Skin epidermis (tissue), 12 donors: ENCODE measurements around the gene WIZ.
"Not testable (repeated sequence)": the region's sequence is repeated elsewhere in the genome, so short reads cannot be mapped to it uniquely, and the experiment has no call there.

Experiments used
- H3K27ac ChIP-seq, 21 experiments: fragments of 200-600 bp; sonication (generic) in 11 of 21; one replicate each; pipeline ENCODE4 v1.5.0; 2020; ENCODE audit warnings: mild to moderate bottlenecking in 3 of 21, inconsistent platforms in 2 of 21, moderate library complexity in 2 of 21
- H3K4me3 ChIP-seq, 7 experiments: fragments of 200-600 bp; sonication (generic) in 2 of 7; one replicate each; pipeline ENCODE4 v1.5.0; 2020; ENCODE audit warnings: inconsistent platforms in 2 of 7, mild to moderate bottlenecking in 2 of 7, moderate library complexity in 1 of 7

The WIZ gene, protein sequence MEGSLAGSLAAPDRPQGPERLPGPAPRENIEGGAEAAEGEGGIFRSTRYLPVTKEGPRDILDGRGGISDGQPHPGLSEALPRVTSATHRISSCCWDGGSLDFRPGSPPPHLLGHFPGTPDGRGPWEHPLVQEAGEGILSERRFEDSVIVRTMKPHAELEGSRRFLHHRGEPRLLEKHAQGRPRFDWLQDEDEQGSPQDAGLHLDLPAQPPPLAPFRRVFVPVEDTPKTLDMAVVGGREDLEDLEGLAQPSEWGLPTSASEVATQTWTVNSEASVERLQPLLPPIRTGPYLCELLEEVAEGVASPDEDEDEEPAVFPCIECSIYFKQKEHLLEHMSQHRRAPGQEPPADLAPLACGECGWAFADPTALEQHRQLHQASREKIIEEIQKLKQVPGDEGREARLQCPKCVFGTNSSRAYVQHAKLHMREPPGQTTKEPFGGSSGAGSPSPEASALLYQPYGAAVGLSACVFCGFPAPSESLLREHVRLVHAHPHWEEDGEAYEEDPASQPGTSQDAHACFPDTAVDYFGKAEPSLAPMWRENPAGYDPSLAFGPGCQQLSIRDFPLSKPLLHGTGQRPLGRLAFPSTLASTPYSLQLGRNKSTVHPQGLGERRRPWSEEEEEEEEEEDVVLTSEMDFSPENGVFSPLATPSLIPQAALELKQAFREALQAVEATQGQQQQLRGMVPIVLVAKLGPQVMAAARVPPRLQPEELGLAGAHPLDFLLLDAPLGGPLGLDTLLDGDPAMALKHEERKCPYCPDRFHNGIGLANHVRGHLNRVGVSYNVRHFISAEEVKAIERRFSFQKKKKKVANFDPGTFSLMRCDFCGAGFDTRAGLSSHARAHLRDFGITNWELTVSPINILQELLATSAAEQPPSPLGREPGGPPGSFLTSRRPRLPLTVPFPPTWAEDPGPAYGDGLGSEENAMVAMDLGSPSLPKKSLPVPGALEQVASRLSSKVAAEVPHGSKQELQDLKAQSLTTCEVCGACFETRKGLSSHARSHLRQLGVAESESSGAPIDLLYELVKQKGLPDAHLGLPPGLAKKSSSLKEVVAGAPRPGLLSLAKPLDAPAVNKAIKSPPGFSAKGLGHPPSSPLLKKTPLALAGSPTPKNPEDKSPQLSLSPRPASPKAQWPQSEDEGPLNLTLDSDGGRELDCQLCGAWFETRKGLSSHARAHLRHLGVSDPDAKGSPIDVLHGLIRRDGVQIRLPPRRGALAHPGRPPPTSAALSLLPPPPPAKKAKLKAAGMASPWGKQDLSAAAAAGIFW (N-terminal part only)

DNA sequence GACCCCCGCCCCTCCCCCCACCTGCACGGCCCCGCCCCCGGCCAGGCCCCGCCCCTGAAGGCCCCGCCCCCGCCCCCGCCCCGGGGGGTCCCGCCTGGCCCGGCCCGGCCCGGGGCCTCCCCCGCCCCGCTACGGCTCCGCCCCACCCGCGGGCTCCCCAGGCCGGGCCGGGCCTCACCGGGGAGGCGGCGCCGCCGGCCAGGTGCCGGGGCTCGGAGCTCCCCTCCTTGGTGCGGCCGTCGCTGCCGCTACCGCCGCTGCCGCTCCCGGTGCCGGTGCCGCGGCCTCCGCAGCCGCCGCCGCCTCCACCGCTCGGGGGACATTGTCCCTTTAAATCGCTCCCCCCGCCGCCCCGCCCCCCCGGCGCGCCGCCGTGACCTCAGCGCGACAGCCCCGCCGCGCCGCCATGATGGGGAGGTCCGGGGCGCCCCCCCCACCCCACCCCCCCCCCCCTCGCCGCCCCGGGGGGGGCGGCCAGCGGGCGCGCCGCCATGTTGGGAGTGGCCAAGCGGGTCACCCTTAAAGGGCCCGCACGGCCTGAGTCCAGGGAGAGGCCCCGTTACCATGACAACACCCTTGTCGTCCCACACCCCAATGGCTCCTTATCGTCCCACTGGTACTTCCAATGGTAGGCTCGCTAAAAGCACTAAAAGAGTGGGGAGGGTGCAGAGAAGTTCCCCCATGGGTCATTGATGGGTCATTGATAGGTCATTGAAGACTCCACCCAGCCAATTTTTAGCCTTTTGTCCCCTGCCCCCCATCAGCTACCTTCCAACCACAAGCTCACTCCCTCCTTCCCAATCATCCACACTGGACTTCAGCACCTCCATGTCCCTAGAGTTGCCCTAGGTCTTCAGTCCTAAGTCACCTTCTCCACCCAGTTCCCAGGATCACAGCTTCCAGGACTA lies at the start of gene WIZ:
Gene WIZ (minus strand): TSS at position 337 of the 908 bp plus-strand sequence. CDS start 1,649 bp downstream, outside the sequence.
- H3K27ac ChIP-seq = peak within 1 kb of the TSS in 20 of 21 experiments; percentile 35 to 87 (median 72)
- H3K4me3 ChIP-seq = peak within 1 kb of the TSS; percentile 43 to 60 (median 50)

DNA sequence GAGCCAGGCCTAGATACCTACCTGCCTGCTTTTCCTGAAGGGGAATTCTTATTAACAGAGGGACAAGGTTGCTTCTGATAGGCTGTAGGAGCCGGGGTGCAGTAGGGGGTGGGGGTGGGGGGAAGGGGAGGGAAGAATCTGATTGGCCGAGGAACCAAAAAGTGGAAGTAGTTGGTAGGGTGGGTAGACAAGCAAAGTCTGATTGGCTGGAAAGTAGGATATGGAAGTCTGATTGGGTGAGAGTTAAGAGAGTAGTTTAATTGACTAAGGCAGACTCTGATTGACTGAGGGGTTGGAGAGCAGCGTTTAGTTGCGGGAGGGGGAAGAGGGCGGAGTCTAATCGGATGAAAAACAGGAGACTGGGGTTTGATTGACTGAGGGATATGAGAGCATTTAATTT lies 49.2 kb upstream of the WIZ start:
- H3K27ac ChIP-seq = no peak overlapping the region
- H3K4me3 ChIP-seq = no peak overlapping the region

DNA sequence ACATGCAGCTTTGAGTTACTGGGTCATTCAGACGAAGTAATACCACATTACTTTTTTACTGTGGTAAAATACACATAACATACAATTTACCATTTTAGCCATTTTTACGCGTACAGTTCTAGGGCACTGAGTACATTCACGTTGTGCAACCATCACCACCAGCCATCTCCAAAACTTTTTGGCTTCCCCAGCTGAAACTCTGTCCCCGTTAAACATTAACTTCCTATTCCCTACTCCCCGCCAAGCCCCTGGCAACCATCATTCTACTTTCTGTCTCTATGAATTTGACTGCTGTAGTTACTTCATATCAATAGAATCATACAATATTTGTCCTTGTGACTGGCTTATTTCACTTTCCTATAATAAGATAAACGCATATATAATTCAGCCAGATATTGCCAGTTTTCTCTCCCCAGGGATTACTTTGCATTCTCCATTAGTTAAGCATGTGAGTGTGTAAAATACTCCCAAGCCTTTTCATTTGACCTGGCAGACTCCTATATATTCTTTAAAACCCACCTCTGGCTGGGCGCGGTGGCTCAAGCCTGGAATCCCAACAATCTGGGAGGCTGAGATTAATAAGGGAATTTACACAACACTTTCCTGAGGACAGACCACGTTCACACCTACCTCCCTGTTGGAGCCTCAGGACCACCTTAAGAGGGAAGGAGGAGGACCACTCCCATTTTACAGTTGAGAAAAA lies 48.6 kb upstream of the WIZ start:
- Histone ChIP-seq H3K27ac (no peak overlapping the region), H3K4me3 (no peak overlapping the region)

DNA sequence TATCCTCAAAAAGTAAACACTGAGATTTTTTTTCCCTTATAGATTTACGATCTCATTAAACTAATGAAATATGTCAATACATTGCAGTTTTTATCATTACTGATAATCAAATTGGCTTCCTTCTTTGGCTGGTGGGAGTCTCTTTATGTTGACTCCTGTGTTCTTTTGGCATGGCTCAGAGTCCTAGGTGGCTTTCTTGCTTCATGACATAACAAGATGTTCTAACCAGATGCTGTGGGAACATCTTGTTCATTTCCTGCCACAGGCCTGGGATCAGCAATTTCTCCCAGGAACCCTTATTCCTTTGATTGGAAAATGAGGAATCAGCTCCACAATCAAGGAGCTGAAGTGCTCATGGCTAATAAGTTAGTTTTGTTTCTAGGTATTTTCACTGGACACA lies 45.4 kb upstream of the WIZ start:
- H3K4me3 ChIP-seq = no peak overlapping the region
- no peak overlapping the region for H3K27ac ChIP-seq

DNA sequence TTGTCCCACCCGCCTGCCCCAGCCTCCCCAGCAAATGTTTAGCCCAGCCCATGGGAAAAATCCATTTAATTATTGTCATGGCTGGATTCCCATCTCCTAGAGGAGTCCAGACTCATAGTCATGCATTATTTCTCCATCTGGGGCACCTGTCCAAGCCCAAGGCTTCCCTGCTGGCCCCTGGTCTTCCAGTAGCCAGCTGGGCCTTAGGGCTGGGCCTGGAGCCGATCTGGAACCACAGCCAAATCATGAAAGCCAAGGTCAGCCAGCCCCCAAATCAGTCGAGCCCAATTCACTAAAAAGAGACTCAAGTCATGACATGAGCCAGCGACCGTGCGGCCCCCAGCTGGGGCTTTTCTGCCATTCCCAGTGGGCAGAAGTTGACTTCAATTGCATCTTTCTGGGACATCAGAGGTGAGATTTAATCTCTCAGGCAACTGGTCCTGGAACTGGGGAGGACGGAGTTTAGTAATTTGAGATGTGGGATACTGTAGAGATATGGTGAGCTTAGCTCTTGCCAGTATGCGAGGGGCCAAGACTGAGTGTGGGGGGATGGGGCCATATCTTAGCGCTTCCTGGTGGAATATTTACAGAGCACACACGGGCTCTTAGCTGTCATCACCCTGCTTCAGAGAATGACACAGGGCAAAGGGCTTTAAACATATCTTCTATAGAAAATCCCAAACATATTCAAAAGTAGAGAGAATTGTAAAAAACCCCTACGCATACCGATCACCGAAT lies 38.9 kb upstream of the WIZ start:
- no peak overlapping the region for H3K27ac ChIP-seq
- H3K4me3 ChIP-seq = no peak overlapping the region

DNA sequence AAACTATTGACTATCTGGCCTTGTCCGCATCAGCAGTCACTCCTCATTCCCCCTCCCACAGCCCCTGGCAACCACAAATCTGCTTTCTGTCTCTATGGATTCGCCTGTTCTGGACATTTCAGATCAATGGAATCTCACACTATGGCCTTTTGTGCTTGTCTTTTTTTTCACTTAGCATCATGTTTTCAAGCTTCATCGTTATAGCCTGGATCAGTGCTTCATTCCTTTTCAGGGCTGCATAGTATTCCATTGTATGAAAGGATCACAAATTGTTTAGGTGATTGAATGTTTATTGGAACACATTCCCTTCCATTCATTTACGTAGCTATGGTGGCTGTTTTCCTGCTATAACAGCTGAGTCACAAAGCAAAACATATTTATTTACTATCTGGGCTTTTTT lies 37.3 kb upstream of the WIZ start:
- no peak overlapping the region for H3K27ac ChIP-seq
- no peak overlapping the region for H3K4me3 ChIP-seq

DNA sequence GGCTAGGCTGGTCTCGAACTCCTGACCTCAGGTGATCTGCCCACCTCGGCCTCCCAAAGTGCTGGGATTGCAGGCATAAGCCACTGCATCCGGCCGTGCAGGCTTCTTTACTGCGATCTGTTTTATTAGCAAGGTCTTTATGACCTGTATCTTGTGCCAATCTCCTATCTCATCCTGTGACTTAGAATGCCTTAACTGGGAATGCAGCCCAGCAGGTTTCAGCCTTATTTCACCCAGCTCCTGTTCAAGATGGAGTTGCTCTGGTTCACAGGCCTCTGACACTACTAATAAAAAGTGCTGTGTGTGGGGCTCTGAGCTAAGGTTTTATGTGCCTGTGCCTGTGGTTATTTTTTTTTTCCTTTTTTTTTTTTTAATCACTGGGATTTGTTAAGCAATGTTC lies 36.0 kb upstream of the WIZ start:
- not testable (repeated sequence) for H3K27ac ChIP-seq, H3K4me3 ChIP-seq

DNA sequence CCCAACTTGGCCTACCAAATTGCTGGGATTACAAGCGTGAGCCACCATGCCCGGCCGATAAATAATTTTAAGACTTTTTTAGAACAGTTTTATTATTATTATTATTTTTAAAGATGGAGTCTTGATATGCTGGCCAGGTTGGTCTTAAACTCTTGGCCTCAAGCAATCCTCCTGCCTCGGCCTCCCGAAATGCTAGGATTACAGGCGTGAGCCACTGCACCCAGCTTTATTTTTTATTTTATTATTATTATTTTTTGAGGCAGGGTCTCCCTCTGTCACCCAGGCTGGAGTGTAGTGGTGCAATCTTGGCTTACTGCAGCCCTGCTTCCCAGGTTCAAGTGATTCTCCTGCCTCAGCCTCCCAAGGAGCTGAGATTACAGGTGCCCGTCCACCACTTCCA lies 31.2 kb upstream of the WIZ start:
- H3K27ac ChIP-seq, H3K4me3 ChIP-seq: not testable (repeated sequence)

DNA sequence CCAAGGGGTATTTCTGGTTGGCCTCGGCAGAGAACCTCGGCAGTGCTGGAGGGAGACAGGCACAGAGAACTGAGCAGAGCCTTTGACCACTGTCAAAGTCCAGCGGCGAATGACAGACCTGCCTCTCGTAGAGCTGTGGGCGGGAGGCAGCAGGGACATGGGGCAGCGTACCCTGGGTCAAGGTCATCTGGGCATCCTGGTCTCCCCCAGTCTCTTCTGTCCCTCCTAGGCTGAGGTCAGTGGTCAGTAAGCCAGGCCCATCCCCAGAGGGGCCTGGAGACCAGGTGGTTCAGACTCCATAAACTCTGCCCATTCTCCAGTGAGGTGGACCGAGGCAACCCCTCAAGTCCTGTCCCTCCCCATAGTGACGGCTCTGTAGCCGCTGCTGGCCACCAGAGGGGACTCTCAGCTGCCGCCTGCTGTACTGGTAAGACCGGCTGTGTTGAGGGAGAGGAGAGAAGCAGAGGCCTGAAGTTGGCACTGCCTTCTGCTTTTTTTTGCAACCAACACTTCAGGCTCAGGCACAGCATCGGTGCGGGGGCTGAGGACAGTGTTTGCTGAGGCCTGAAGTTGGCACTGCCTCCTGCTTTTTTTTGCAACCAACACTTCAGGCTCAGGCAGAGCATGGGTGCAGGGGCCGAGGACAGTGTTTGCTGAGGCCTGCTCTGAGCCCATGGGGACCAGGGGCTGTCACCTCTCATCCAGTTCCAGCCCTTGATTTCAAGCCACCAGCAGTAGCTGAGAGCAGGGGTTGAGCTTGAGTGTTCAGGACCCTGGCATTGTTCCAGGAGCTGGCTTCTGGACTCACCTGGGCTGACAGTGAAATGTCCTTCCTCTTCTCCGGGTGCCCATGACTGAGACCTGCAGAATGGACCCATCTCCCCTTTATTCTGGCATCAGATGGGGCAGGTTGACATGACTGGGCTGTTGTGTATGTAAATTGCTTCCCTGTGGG lies 29.9 kb upstream of the WIZ start, which contains the start of gene PGLYRP2:
Gene PGLYRP2 (minus strand): TSS at position 111 of the 955 bp plus-strand sequence. CDS start 130 bp downstream, outside the sequence.
- H3K27ac ChIP-seq = peak within 1 kb of the TSS in 4 of 21 experiments; percentile 8 to 55 (median 33)
- H3K4me3 ChIP-seq = no peak within 1 kb of the TSS

DNA sequence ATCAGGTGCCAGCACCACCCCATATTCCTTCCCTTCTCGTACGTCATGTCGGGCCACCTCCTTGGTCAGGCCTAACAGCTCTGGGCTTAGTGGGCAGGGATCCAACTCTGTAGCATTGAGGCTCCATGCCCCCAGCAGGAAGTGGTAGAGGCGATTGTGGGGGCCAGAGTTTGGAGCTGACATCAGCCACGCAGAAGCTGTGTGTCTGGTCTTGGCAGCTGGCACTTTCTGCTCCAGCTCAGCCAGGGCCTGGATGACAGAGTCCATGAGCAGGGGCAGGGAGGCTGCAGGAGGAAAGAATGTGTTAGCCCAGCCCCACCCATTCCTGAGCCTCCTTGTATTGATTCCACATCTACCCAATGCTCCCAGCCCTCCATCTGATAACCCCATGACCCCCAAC lies 26.6 kb upstream of the WIZ start:
- Histone ChIP-seq H3K27ac (no peak overlapping the region), H3K4me3 (no peak overlapping the region)

DNA sequence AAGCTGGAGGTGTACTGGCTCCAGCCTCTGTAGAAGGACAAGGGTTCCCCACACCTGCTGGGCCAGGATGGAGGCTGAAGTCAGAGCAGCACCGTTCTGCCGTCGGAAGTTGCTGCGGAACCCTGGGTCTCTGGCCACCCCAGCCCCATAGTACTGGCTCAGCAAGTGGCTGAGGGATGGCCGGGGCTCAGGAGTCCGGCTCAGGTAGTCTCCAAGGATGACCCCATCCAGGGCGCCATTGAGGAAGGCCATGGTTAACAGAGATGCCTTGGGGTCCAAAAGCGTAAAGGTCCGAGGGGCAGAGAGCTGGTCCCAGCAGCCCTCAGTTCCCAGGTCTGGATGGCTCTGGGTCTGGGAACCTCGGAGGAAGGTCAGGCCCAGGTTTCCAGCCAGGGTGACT lies 25.9 kb upstream of the WIZ start:
- Histone ChIP-seq H3K4me3 (no peak overlapping the region), H3K27ac (no peak overlapping the region)

DNA sequence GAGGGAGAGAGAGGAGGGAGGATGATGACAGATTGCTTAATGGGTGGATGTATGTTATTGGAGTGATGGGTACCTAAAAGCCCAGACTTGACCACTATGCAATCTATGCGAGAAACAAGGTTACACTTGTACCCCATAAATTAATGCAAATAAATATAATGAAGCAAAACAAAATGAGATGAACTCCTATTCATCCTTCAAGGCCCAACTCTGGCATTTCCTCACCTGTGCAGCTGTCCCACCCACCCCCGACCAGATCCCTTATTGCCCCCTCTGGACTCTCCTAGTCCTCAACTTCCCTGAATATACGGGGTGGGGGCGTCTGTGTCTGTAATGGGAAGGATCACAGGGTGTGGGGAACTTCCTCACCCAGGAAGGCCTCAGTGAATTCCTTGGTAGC lies 25.4 kb upstream of the WIZ start:
- Histone ChIP-seq H3K27ac (no peak overlapping the region), H3K4me3 (no peak overlapping the region)

DNA sequence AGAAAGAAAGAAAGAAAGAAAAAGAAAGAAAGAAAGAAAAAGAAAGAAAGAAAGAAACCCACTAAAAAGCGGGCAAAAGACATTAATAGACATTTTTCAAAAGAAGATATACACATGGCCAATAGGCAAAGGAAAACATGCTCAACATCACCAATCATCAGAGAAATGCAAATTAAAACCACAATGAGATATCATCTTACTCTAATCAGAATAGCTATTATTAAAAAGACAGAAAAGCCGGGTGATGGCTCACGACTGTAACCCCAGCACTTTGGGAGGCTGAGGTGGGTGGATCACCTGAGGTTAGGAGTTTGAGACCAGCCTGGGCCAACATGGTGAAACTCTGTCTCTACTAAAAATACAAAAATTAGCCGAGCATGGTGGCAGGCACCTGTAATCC lies 24.1 kb upstream of the WIZ start:
- not testable (repeated sequence) for H3K4me3 ChIP-seq, H3K27ac ChIP-seq

DNA sequence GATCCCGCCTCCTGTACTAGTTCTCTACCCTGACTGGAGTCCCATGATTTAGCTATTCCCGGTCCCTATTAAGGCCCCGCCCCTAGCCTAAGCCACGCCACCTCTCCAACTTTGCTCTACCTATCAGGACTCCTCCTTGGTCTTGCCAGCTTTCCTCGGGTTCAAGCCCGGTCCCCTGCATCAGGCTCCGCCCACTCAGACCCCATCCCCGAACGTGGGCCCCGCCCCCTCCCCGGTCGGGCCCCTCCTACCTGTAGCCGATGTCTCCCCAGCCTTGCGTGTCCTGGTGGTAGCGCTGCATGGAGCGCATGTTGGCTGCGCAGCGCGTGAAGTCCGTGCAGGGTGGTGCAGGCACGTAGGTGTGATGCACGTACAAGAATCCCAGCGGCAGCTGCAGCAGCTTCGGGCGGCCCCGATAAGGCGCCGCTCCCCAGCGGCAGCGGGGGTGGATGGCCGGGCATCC lies 21.9 kb upstream of the WIZ start:
- H3K27ac ChIP-seq = no peak overlapping the region
- H3K4me3 ChIP-seq = no peak overlapping the region

DNA sequence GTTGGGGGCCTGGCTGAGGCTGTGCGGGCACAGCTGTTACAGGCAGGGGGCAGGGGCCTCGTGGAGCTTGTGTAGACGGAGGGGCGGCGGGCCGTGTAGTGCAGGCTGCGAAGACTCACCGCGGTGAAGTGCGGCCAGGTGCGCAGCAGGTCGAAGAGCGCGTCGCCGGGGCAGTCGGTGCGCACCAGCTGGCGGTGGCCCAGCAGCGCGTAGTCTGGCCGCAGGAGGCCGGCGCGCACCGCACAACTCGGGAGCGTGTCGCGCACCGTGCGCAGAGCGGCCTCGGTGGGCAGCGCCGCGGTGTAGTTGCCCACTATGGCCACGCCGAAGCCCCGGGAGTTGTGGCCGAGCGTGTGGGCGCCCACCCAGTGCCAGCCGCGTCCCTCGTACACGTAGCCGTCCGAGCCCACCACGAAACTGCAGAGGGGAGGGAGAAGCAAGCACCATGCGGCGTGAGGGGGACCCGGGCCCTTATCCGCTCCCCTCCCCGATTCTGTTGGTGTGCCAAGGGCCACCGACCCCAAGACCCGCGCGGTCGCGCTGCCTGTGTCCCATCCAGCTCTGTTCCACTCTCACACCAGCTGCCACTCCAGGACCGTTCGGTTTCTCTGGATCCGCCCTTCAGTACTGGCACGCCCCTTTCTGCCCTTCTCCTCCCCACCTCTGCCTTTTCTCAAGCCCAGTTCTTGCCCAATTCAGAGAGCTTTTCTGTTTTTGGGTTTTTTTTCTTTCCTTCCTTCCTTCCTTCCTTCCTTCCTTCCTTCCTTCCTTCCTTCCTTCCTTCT lies 19.9 kb upstream of the WIZ start:
- Histone ChIP-seq H3K4me3 (peak overlapping the region; percentile 6 to 40 (median 15)), H3K27ac (peak overlapping the region in 2 of 21 experiments; percentile 9 to 37)
